ENCODE data around the gene MGMT. TPM values are rescaled to one million over a fixed set of nuclear protein-coding genes. Genes with fewer than 3 reads are reported as not detected.

MGMT gene
- polyA plus RNA-seq, 3 donors: 9.5 to 23.5 (median 17.5) TPM

DNA sequence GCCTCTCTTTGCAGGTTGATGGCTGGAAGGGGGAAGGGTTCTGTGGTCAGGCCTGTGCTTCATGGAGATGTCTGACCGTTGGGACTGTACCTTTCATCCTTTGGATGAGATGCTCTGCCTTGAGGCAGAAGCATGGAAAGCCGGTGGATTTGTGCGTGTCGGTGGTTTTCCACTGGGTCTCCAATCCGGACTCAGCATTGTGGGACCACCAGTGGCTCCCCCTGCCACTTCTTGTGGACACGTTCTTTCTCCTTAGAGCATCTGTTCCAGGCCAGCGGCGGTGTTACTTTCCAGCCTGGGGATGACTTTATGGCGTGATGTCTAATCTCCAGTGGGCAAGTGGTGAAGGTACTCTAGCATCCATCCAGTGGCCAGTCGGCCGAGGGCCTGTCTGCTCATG, 178.4 kb downstream of the MGMT start:
- Histone ChIP-seq H3K9me3 (replicated peaks in 1 of 2; ENCODE audit: control insufficient read depth in 1 of 2, insufficient read depth in 1 of 2, low read length in 2 of 2) (no peaks in the 10 kb centered on the region), H3K4me3 (replicated peaks in 1 of 3; ENCODE audit: low read depth in 2 of 3, low read length in 3 of 3) (no peak overlapping the region), H3K36me3 (replicated peaks in 1 of 2; ENCODE audit: control insufficient read depth in 1 of 2, insufficient read depth in 2 of 2, low read length in 2 of 2) (no peaks in the 10 kb centered on the region), H3K4me2 (replicated peaks; ENCODE audit: extremely low read depth, low read length, poor library complexity, severe bottlenecking) (no peak overlapping the region), H4K20me1 (ENCODE audit: insufficient read depth, low read length) (no peaks in the 10 kb centered on the region), H3K4me1 (ENCODE audit: control insufficient read depth in 1 of 2, insufficient read depth in 2 of 2, low read length in 2 of 2) (no peaks in the 10 kb centered on the region), H3K27ac (ENCODE audit: low read depth in 1 of 2, low read length in 2 of 2) (no peak overlapping the region), H2AFZ (ENCODE audit: insufficient read depth, low read depth, low read length, poor library complexity, severe bottlenecking) (no peak overlapping the region), H3K27me3 (ENCODE audit: control insufficient read depth in 2 of 2, insufficient read depth in 2 of 2, low read length in 2 of 2) (no peaks in the 10 kb centered on the region), H3K79me2 (ENCODE audit: insufficient read depth, low read length) (no peaks in the 10 kb centered on the region), H3K9ac (ENCODE audit: insufficient read depth, low read length, poor library complexity, severe bottlenecking) (no peak overlapping the region)
- no peaks in the 10 kb centered on the region for H3K27me3 Mint-ChIP-seq (ENCODE audit: low read depth in 3 of 3)
- no peaks in the 10 kb centered on the region for H3K4me1 Mint-ChIP-seq
- no peak overlapping the region for H3K27ac Mint-ChIP-seq
- intact Hi-C loops (cut with micrococcal nuclease): no loop called here
- no peak overlapping the region for H3K4me3 Mint-ChIP-seq
- peaks cover 0 to 4% (median 0%) of the 10 kb centered on the region in 7 donors for H3K9me3 Mint-ChIP-seq
- no peak for DNase-seq
- TF ChIP-seq, protein P1, sequence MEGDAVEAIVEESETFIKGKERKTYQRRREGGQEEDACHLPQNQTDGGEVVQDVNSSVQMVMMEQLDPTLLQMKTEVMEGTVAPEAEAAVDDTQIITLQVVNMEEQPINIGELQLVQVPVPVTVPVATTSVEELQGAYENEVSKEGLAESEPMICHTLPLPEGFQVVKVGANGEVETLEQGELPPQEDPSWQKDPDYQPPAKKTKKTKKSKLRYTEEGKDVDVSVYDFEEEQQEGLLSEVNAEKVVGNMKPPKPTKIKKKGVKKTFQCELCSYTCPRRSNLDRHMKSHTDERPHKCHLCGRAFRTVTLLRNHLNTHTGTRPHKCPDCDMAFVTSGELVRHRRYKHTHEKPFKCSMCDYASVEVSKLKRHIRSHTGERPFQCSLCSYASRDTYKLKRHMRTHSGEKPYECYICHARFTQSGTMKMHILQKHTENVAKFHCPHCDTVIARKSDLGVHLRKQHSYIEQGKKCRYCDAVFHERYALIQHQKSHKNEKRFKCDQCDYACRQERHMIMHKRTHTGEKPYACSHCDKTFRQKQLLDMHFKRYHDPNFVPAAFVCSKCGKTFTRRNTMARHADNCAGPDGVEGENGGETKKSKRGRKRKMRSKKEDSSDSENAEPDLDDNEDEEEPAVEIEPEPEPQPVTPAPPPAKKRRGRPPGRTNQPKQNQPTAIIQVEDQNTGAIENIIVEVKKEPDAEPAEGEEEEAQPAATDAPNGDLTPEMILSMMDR (IDR thresholded peaks at IDR 0.05): no peak
- 97% methylated on average over 11 of the region's 11 CpGs for WGBS (ENCODE audit: insufficient coverage)
- peaks cover 2 to 3% of the 10 kb centered on the region in 2 donors for H3K36me3 Mint-ChIP-seq

DNA sequence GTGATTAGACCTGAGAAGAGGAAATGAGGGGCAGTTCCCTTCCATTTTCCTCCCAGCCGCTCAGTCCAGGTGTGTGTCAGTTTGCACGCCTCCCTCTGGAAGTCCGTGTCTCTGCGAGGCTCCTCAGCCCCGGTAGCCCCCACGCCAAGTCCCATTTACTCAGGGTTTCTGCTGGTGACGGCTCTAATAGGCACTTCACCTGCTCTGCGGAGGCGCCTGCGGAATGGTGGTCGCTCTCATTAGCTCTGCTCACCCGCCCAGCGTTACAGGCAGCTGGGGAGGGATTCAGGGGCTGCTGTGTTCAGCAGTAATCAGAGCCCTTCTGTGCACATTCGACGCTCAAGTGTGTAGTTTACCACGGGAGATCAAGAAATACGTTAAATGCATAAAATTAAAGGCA, 179.9 kb downstream of the MGMT start:
- Mint-ChIP-seq H3K27me3 (ENCODE audit: low read depth in 3 of 3) (no peaks in the 10 kb centered on the region), H3K4me1 (no peaks in the 10 kb centered on the region), H3K27ac (peak overlapping the region in 1 of 7 donors; percentile 20), H3K4me3 (no peak overlapping the region), H3K36me3 (peaks cover 2 to 3% of the 10 kb centered on the region in 2 donors), H3K9me3 (peaks cover 0 to 5% (median 0%) of the 10 kb centered on the region in 7 donors)
- Histone ChIP-seq H4K20me1 (ENCODE audit: insufficient read depth, low read length) (no peaks in the 10 kb centered on the region), H3K9me3 (replicated peaks in 1 of 2; ENCODE audit: control insufficient read depth in 1 of 2, insufficient read depth in 1 of 2, low read length in 2 of 2) (no peaks in the 10 kb centered on the region), H3K27me3 (ENCODE audit: control insufficient read depth in 2 of 2, insufficient read depth in 2 of 2, low read length in 2 of 2) (no peaks in the 10 kb centered on the region), H3K27ac (ENCODE audit: low read depth in 1 of 2, low read length in 2 of 2) (no peak overlapping the region), H2AFZ (ENCODE audit: insufficient read depth, low read depth, low read length, poor library complexity, severe bottlenecking) (no peak overlapping the region), H3K36me3 (replicated peaks in 1 of 2; ENCODE audit: control insufficient read depth in 1 of 2, insufficient read depth in 2 of 2, low read length in 2 of 2) (no peaks in the 10 kb centered on the region), H3K4me3 (replicated peaks in 1 of 3; ENCODE audit: low read depth in 2 of 3, low read length in 3 of 3) (no peak overlapping the region), H3K9ac (ENCODE audit: insufficient read depth, low read length, poor library complexity, severe bottlenecking) (no peak overlapping the region), H3K79me2 (ENCODE audit: insufficient read depth, low read length) (no peaks in the 10 kb centered on the region), H3K4me1 (ENCODE audit: control insufficient read depth in 1 of 2, insufficient read depth in 2 of 2, low read length in 2 of 2) (no peaks in the 10 kb centered on the region), H3K4me2 (replicated peaks; ENCODE audit: extremely low read depth, low read length, poor library complexity, severe bottlenecking) (no peak overlapping the region)
- 95% methylated on average over 16 of the region's 17 CpGs for WGBS (ENCODE audit: insufficient coverage)
- intact Hi-C loops (cut with micrococcal nuclease): no loop called here
- TF ChIP-seq, protein P1 (IDR thresholded peaks at IDR 0.05): no peak
- no peak for DNase-seq

Measured in CD14-positive monocyte (primary cell).